ENCODE measurements around the gene CREB3L2. TPM values are rescaled to one million over a fixed set of nuclear protein-coding genes. Genes with fewer than 3 reads are reported as not detected.

The CREB3L2 gene
- total and polyA plus RNA-seq, 8 donors: 6.6 to 38.4 (median 32.2) TPM

- WGBS, 2 donors: 60 to 85% methylated on average over 2 of the region's 2 CpGs
- Histone ChIP-seq H3K4me1 (peaks cover 26 to 38% (median 34%) of the 10 kb centered on the region in 3 donors), H3K4me3 (no peak overlapping the region), H3K27me3 (no peaks in the 10 kb centered on the region), H3K27ac (peak overlapping the region in 3 of 4 donors; percentile 11 to 62 (median 28)), H3K36me3 (no peaks in the 10 kb centered on the region), H3K9me3 (no peaks in the 10 kb centered on the region)
- intact Hi-C loops (cut with DNase I): no loop called here
- no peak for FAIRE-seq
- TF ChIP-seq, protein P1, sequence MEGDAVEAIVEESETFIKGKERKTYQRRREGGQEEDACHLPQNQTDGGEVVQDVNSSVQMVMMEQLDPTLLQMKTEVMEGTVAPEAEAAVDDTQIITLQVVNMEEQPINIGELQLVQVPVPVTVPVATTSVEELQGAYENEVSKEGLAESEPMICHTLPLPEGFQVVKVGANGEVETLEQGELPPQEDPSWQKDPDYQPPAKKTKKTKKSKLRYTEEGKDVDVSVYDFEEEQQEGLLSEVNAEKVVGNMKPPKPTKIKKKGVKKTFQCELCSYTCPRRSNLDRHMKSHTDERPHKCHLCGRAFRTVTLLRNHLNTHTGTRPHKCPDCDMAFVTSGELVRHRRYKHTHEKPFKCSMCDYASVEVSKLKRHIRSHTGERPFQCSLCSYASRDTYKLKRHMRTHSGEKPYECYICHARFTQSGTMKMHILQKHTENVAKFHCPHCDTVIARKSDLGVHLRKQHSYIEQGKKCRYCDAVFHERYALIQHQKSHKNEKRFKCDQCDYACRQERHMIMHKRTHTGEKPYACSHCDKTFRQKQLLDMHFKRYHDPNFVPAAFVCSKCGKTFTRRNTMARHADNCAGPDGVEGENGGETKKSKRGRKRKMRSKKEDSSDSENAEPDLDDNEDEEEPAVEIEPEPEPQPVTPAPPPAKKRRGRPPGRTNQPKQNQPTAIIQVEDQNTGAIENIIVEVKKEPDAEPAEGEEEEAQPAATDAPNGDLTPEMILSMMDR (IDR thresholded peaks at IDR 0.05): no peak
- peak; percentile 71 to 82 (median 72) for ATAC-seq
- no peak for DNase-seq
Measured at GRCh38 chr7:137943132-137943551, 58.7 kb downstream of the CREB3L2 start.

DNA sequence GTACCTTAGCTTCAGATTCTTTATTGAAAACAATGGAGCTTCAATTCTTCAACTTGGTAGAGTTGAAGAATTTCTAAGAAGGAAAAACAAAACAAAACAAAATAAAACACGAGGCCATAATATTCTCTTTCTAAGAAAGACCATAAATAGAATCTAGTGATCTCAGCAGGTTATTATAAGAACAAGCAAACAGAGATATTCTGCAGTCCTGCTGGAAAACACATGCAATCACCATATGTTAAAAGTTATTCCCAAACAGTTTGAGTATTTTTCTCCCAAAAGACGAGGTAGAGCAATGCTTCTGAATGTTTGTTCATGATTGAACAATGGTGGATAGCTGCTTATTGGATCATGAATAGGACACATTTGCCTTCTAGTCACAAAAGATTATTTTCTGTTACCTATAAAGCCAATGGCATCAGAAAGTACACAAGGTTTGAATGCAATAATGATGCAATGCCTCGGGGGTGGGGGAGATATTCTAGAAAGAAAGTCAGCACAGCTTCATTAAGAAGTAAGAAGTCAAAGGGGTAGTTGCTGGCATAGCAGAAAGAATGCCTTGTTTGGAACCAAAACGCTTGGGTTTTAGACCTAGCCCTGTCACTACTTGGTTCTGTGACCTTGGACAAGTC lies 59.3 kb downstream of the CREB3L2 start:
- ATAC-seq: peak; percentile 29 to 41 (median 39)

DNA sequence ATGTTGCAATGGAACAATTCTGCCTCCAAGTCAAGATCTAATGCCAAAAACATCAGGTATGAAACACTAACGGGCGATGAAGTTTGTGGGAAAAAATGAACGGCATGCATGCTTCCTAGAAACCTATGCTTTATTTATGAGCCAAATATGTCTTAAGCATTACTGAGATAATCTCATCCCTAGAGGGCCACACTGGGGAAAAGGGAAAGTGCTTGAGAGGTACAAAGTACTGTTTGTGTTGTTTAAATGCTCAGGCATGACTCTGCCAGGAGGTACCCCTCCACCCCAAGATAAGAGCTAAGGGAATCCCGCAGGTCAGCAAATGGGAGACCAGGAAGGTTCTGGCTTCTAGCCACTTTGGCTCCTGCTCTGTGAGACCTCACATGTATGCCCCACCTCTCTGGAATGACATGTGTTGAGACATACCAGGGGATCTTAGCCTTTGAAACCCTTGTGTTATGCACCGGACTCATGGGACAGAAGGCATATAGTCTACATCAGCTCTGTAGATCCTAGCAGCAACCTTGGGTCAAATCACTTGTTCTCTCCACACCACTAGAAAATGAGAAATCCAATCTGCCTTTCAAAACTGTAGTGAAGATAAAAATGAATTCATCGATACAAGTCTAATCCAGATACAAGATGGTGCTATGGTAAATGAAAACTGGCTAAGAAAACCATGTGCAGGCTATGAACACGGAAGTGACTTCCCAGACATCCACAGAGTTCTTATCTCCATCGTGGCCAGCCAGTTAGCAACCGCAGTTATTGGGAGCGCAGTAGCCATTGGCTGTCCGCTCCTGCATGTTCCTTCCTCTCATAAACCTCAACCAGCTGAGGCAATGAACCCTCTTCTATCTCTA lies 61.0 kb downstream of the CREB3L2 start:
- Histone ChIP-seq H3K9me3 (no peaks in the 10 kb centered on the region), H3K4me1 (peaks cover 33 to 46% (median 33%) of the 10 kb centered on the region in 3 donors), H3K36me3 (no peaks in the 10 kb centered on the region), H3K4me3 (no peak overlapping the region), H3K27me3 (no peaks in the 10 kb centered on the region), H3K27ac (no peak overlapping the region)
- FAIRE-seq (no peak), DNase-seq (no peak), ATAC-seq (peak in 3 of 4 donors; percentile 10 to 59 (median 28))
- WGBS, 2 donors: 61 to 63% methylated on average over 11 of the region's 11 CpGs
- intact Hi-C loops (cut with DNase I): no loop called here
- TF ChIP-seq, protein P1 (IDR thresholded peaks at IDR 0.05): no peak

More for the DNA sequence above, 59.3 kb downstream of the CREB3L2 start:
- peaks cover 22 to 38% (median 30%) of the 10 kb centered on the region in 3 donors for H3K4me1 ChIP-seq
- H3K9me3 ChIP-seq: no peaks in the 10 kb centered on the region
- peak overlapping the region in 3 of 4 donors; percentile 11 to 62 (median 28) for H3K27ac ChIP-seq
- FAIRE-seq: no peak
- H3K36me3 ChIP-seq: no peaks in the 10 kb centered on the region
- H3K4me3 ChIP-seq: no peak overlapping the region
- TF ChIP-seq, protein P1 (IDR thresholded peaks at IDR 0.05): no peak
- 30 to 40% methylated on average over 4 of the region's 4 CpGs for WGBS, 2 donors
- DNase-seq: no peak
- intact Hi-C loops (cut with DNase I): no loop called here
- H3K27me3 ChIP-seq: no peaks in the 10 kb centered on the region

GRCh38 chr7:137940218-137940617 lies 61.7 kb downstream of the CREB3L2 start:
- Histone ChIP-seq H3K4me3 (no peak overlapping the region), H3K27ac (no peak overlapping the region), H3K36me3 (no peaks in the 10 kb centered on the region), H3K9me3 (no peaks in the 10 kb centered on the region), H3K27me3 (no peaks in the 10 kb centered on the region), H3K4me1 (peaks cover 31 to 47% (median 33%) of the 10 kb centered on the region in 3 donors)
- TF ChIP-seq, protein P1 (IDR thresholded peaks at IDR 0.05): no peak
- DNase-seq (no peak), FAIRE-seq (no peak), ATAC-seq (no peak)
- intact Hi-C loops (cut with DNase I): no loop called here
- 29 to 47% methylated on average over 1 of the region's 1 CpG for WGBS, 2 donors
